HepG2 (cell line): ENCODE measurements around the gene HMGN1. TPM values are rescaled to one million over a fixed set of nuclear protein-coding genes. Genes with fewer than 3 reads are reported as not detected.

Experiments
- ATAC-seq: fragments of 200-7000 bp; cut with Tn5 transposase; 3 replicates; pipeline ENCODE4 v1.9.1; 2020; ENCODE audit warnings: mild to moderate bottlenecking, moderate library complexity
- BruUV-seq: library from RNA; stranded (reverse); fragments of 400-500 nt; replicated peaks from 2 replicates; lab custom pipeline; 2021; lab: Mats Ljungman, UMichigan
- CTCF ChIA-PET: fragments of 300-600 bp; formaldehyde crosslinking; extraction: SDS; loops from one replicate; lab custom pipeline; 2021; ENCODE audit warnings: low total read pairs, inconsistent platforms, low intra/inter-chr PET ratio; lab: Yijun Ruan, JAX
- POLR2A ChIA-PET: fragments of 350-600 bp; sonication (Branson Sonifier 250); formaldehyde crosslinking; loops from one replicate; lab custom pipeline; 2020; ENCODE audit warnings: antibody characterized with exemption, inconsistent platforms; lab: Yijun Ruan, JAX
- DNase-seq: peaks from one replicate; pipeline ENCODE4 v3.0.0-alpha.2; 2015; ENCODE audit warnings: low spot score
- FAIRE-seq: peaks from 3 replicates; lab custom pipeline; 2011; peaks lifted over from hg19 to GRCh38; lab: Jason Lieb, UNC
- H2AFZ ChIP-seq: one replicate; pipeline ENCODE4 v1.6.1; 2011; ENCODE audit warnings: low read length, inconsistent platforms
- H3K27ac ChIP-seq: fragments of 300-600 bp; 3 replicates; pipeline ENCODE4 v1.8.0; 2011; ENCODE audit warnings: mixed run types, mild to moderate bottlenecking, mixed read lengths, low read length, inconsistent platforms; ENCODE audit not compliant: insufficient read depth; ENCODE audit errors: extremely low read length
- H3K27me3 ChIP-seq, 2 experiments: fragments of 200-600 bp in 1 of 2; 2 replicates in 1 of 2; 3 replicates in 1 of 2; pipeline versions ENCODE4 v1.6.0 to v1.8.0; 2011; ENCODE audit warnings: low read length in 2 of 2, mild to moderate bottlenecking in 2 of 2, moderate library complexity in 2 of 2, inconsistent platforms in 1 of 2; ENCODE audit not compliant: insufficient read depth in 2 of 2, control insufficient read depth in 1 of 2
- H3K36me3 ChIP-seq, 2 experiments: fragments of 200-600 bp in 1 of 2; replicated peaks in 1 of 2; 2 replicates in 1 of 2; 3 replicates in 1 of 2; pipeline versions ENCODE4 v1.5.1 to v1.8.0; 2011; ENCODE audit warnings: low read length in 2 of 2, inconsistent platforms in 1 of 2; ENCODE audit not compliant: insufficient read depth in 2 of 2, control insufficient read depth in 1 of 2
- H3K4me1 ChIP-seq: 2 replicates; pipeline ENCODE4 v1.5.1; 2012; ENCODE audit warnings: low read length, inconsistent platforms; ENCODE audit not compliant: insufficient read depth
- H3K4me2 ChIP-seq: 2 replicates; pipeline ENCODE4 v1.6.0; 2011; ENCODE audit warnings: low read depth, low read length, inconsistent platforms
- H3K4me3 ChIP-seq, 3 experiments: fragments of 200-600 bp in 1 of 3; sonication (generic), shearing (Covaris generic) in 1 of 3; replicated peaks in 1 of 3; 2 replicates each; pipeline ENCODE4 v1.5.1; 2011 to 2016; ENCODE audit warnings: low read length in 3 of 3, inconsistent platforms in 2 of 3, low read depth in 2 of 3, mild to moderate bottlenecking in 2 of 3, control low read depth in 1 of 3, mixed read lengths in 1 of 3; ENCODE audit not compliant: insufficient read depth in 1 of 3
- H3K79me2 ChIP-seq: one replicate; pipeline ENCODE4 v1.6.1; 2011; ENCODE audit warnings: low read length, inconsistent platforms; ENCODE audit not compliant: insufficient read depth
- H3K9ac ChIP-seq: 2 replicates; pipeline ENCODE4 v1.6.0; 2011; ENCODE audit warnings: mild to moderate bottlenecking, low read depth, low read length, inconsistent platforms; ENCODE audit not compliant: insufficient read depth
- H3K9me3 ChIP-seq: 2 replicates; pipeline ENCODE4 v1.5.1; 2012; ENCODE audit warnings: mild to moderate bottlenecking, low read length
- H4K20me1 ChIP-seq: 2 replicates; pipeline ENCODE4 v1.6.0; 2011; ENCODE audit warnings: inconsistent platforms, mild to moderate bottlenecking, low read length, moderate library complexity; ENCODE audit not compliant: insufficient read depth
- HMG20A ChIP-seq: IDR thresholded peaks from 2 replicates; pipeline ENCODE4 v1.6.1; 2016; ENCODE audit warnings: borderline replicate concordance
- NR3C1 ChIP-seq: sonication (generic); formaldehyde crosslinking; IDR thresholded peaks from 2 replicates; pipeline ENCODE4 v1.4.0; 2020; ENCODE audit warnings: missing genetic modification reagents
- PAWR ChIP-seq: sonication (generic); formaldehyde crosslinking; IDR thresholded peaks from 2 replicates; pipeline ENCODE4 v1.4.0; 2020; ENCODE audit warnings: missing genetic modification reagents, mild to moderate bottlenecking, borderline replicate concordance
- PAX8 ChIP-seq: sonication (generic); formaldehyde crosslinking; IDR thresholded peaks from 2 replicates; pipeline ENCODE4 v1.8.0; 2022; ENCODE audit warnings: mild to moderate bottlenecking, missing genetic modification reagents, borderline replicate concordance
- TARDBP ChIP-seq: sonication (generic); formaldehyde crosslinking; IDR thresholded peaks from 2 replicates; pipeline ENCODE4 v1.8.0; 2022; ENCODE audit warnings: mild to moderate bottlenecking, missing genetic modification reagents
- TOPORS ChIP-seq: sonication (generic); formaldehyde crosslinking; IDR thresholded peaks from 2 replicates; pipeline ENCODE4 v1.8.0; 2023; ENCODE audit warnings: mild to moderate bottlenecking, missing genetic modification reagents
- ZFAT ChIP-seq: sonication (generic); formaldehyde crosslinking; conservative IDR thresholded peaks from 2 replicates; pipeline ENCODE4 v1.8.1; 2023; ENCODE audit warnings: missing genetic modification reagents, inconsistent platforms
- WGBS: methylation state at CpG from one replicate; pipeline ENCODE4 v1.1.6; 2017; ENCODE audit warnings: low lambda C conversion rate; 5-methylcytosine and 5-hydroxymethylcytosine counted together
- in situ Hi-C: cut with HindIII; loops from 2 replicates; pipeline ENCODE4 v1.10.0; 2017; ENCODE audit warnings: low pct_unique_long_range_greater_than_20kb; ENCODE audit not compliant: extremely low pct_ligation_motif_present
- intact Hi-C: fragments of 100-400 bp; cut with micrococcal nuclease; formaldehyde crosslinking; loops from one replicate; pipeline ENCODE4 v1.10.0; 2022; ENCODE audit not compliant: unreplicated experiment
- polyA plus RNA-seq, 8 experiments: library from polyadenylated mRNA; depleted of rRNA in 3 of 8; stranded (reverse) in 7 of 8; unstranded in 1 of 8; fragments of >200 nt; fragmentation: Illumina TruSeq in 4 of 8; extraction: Trizol in 4 of 8; gene quantifications; 2 replicates each; pipeline versions ENCODE4 v1.2.1 to v1.2.3, GENCODE V29; 2011 to 2016; ENCODE audit warnings: low read depth in 4 of 8, missing spikeins in 1 of 8, mixed read lengths in 1 of 8; ENCODE audit not compliant: insufficient read depth in 1 of 8
- total RNA-seq, 5 experiments: library from RNA; depleted of rRNA; stranded (reverse); fragments of >200 nt; fragmentation: Illumina TruSeq; extraction: Trizol; gene quantifications; 2 replicates each; pipeline ENCODE4 v1.2.3, GENCODE V29; 2016; ENCODE audit warnings: low read depth in 1 of 5
- TF ChIP-seq, protein P1 (sequence below): sonication (generic); formaldehyde crosslinking; IDR thresholded peaks from 2 replicates; pipeline ENCODE4 v1.8.0; 2022; ENCODE audit warnings: mild to moderate bottlenecking, missing genetic modification reagents, moderate library complexity
- TF ChIP-seq, protein P2 (sequence below): sonication (generic); formaldehyde crosslinking; IDR thresholded peaks from 2 replicates; pipeline ENCODE4 v1.4.0; 2020; ENCODE audit warnings: mild to moderate bottlenecking, missing genetic modification reagents
- TF ChIP-seq, protein P3 (sequence below): sonication (generic); formaldehyde crosslinking; conservative IDR thresholded peaks from 2 replicates; pipeline ENCODE4 v1.4.0; 2020; ENCODE audit warnings: missing genetic modification reagents
- TF ChIP-seq, protein P4 (sequence below): IDR thresholded peaks from 2 replicates; pipeline ENCODE4 v1.6.1; 2016; ENCODE audit warnings: mild to moderate bottlenecking
- TF ChIP-seq, protein P5 (sequence below): sonication (generic); formaldehyde crosslinking; IDR thresholded peaks from 2 replicates; pipeline ENCODE4 v1.5.1; 2020; ENCODE audit warnings: mild to moderate bottlenecking, missing genetic modification reagents
- TF ChIP-seq, protein P6 (sequence below): sonication (generic); formaldehyde crosslinking; IDR thresholded peaks from 2 replicates; pipeline ENCODE4 v1.8.1; 2023; ENCODE audit warnings: mild to moderate bottlenecking, moderate library complexity, missing genetic modification reagents

HMGN1 gene
- total and polyA plus RNA-seq, 2 of the 13 experiments (the other 11 are each of a cell fraction or from before 2014, with no cell fraction given), result 104 to 286 TPM

DNA sequence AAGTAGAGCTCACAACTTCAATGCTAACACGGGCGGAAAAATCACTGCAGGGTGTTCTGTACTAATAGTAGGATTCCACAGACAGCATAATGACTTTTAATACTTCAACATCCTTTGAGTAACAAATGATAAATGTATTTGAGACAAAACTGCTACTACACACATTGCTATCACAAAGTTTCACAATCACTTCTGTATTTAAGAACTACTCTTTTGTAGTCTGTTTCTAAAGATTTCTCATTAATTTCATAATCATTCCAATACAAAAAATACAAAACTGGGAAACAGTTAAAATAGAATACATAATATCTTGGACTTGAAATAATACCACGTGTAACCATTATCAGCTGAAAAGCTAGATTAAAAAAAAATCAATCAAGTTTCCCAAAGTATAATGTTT is 2.7 kb downstream of the HMGN1 start:
- Histone ChIP-seq H2AFZ (no peak overlapping the region), H4K20me1 (peaks cover 11% of the 10 kb centered on the region), H3K79me2 (peaks cover 41% of the 10 kb centered on the region), H3K9ac (peak overlapping the region; percentile 94; the same call in 1 of the 2 replicates), H3K4me1 (peaks cover 40% of the 10 kb centered on the region), H3K27ac (no peak overlapping the region), H3K27me3 (no peaks in the 10 kb centered on the region; a peak in 1 of 5 replicates), H3K36me3 (peaks cover 2 to 36% of the 10 kb centered on the region in 2 experiments; a peak in 4 of 5 replicates), H3K4me3 (peak overlapping the region in 2 of 3 experiments; percentile 98 to 99; a peak in 3 of 6 replicates), H3K4me2 (peak overlapping the region; percentile 86), H3K9me3 (no peaks in the 10 kb centered on the region)
- FAIRE-seq (no peak), ATAC-seq (no peak), DNase-seq (no peak)
- ChIA-PET POLR2A (interaction anchor here (4.1 kb wide), 1 partner anchor 32 kb away, joined by 38 read pairs; the partner anchor contains the start of gene BRWD1), CTCF (no interaction called here)
- in situ Hi-C loops (loop anchor here (5.0 to 10.0 kb wide), 2 partner anchors 41 to 99 kb away; partner anchors contain the start of gene LCA5L), intact Hi-C loops (no loop called here)
- BruUV-seq, result no TSS peak
- 56% methylated on average over 3 of the region's 3 CpGs for whole genome bisulfite sequencing
- TF ChIP-seq PAWR (no peak), TARDBP (no peak), HMG20A (CRISPR knock-in tag) (no peak), NR3C1 (CRISPR knock-in tag) (no peak), ZFAT (no peak), TOPORS (CRISPR knock-in tag) (no peak), PAX8 (CRISPR knock-in tag) (no peak)
- TF ChIP-seq, protein P1, sequence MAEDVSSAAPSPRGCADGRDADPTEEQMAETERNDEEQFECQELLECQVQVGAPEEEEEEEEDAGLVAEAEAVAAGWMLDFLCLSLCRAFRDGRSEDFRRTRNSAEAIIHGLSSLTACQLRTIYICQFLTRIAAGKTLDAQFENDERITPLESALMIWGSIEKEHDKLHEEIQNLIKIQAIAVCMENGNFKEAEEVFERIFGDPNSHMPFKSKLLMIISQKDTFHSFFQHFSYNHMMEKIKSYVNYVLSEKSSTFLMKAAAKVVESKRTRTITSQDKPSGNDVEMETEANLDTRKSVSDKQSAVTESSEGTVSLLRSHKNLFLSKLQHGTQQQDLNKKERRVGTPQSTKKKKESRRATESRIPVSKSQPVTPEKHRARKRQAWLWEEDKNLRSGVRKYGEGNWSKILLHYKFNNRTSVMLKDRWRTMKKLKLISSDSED (CRISPR knock-in tag), result no peak
- TF ChIP-seq, protein P2, sequence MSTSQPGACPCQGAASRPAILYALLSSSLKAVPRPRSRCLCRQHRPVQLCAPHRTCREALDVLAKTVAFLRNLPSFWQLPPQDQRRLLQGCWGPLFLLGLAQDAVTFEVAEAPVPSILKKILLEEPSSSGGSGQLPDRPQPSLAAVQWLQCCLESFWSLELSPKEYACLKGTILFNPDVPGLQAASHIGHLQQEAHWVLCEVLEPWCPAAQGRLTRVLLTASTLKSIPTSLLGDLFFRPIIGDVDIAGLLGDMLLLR, result no peak
- TF ChIP-seq, protein P3, sequence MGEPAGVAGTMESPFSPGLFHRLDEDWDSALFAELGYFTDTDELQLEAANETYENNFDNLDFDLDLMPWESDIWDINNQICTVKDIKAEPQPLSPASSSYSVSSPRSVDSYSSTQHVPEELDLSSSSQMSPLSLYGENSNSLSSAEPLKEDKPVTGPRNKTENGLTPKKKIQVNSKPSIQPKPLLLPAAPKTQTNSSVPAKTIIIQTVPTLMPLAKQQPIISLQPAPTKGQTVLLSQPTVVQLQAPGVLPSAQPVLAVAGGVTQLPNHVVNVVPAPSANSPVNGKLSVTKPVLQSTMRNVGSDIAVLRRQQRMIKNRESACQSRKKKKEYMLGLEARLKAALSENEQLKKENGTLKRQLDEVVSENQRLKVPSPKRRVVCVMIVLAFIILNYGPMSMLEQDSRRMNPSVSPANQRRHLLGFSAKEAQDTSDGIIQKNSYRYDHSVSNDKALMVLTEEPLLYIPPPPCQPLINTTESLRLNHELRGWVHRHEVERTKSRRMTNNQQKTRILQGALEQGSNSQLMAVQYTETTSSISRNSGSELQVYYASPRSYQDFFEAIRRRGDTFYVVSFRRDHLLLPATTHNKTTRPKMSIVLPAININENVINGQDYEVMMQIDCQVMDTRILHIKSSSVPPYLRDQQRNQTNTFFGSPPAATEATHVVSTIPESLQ (CRISPR knock-in tag), result no peak
- TF ChIP-seq, protein P4, sequence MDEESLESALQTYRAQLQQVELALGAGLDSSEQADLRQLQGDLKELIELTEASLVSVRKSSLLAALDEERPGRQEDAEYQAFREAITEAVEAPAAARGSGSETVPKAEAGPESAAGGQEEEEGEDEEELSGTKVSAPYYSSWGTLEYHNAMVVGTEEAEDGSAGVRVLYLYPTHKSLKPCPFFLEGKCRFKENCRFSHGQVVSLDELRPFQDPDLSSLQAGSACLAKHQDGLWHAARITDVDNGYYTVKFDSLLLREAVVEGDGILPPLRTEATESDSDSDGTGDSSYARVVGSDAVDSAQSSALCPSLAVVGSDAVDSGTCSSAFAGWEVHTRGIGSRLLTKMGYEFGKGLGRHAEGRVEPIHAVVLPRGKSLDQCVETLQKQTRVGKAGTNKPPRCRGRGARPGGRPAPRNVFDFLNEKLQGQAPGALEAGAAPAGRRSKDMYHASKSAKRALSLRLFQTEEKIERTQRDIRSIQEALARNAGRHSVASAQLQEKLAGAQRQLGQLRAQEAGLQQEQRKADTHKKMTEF (CRISPR knock-in tag), result no peak
- TF ChIP-seq, protein P5, sequence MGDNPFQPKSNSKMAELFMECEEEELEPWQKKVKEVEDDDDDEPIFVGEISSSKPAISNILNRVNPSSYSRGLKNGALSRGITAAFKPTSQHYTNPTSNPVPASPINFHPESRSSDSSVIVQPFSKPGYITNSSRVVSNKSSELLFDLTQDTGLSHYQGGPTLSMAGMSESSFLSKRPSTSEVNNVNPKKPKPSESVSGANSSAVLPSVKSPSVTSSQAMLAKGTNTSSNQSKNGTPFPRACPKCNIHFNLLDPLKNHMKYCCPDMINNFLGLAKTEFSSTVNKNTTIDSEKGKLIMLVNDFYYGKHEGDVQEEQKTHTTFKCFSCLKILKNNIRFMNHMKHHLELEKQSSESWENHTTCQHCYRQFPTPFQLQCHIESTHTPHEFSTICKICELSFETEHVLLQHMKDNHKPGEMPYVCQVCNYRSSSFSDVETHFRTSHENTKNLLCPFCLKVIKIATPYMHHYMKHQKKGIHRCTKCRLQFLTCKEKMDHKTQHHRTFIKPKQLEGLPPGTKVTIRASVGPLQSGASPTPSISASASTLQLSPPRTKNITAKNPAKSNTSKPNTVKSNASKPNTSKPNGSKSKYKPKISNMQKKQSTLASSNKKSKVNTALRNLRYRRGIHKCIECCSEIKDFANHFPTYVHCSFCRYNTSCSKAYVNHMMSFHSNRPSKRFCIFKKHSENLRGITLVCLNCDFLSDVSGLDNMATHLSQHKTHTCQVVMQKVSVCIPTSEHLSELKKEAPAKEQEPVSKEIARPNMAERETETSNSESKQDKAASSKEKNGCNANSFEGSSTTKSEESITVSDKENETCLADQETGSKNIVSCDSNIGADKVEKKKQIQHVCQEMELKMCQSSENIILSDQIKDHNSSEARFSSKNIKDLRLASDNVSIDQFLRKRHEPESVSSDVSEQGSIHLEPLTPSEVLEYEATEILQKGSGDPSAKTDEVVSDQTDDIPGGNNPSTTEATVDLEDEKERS (CRISPR knock-in tag), result no peak
- TF ChIP-seq, protein P6, sequence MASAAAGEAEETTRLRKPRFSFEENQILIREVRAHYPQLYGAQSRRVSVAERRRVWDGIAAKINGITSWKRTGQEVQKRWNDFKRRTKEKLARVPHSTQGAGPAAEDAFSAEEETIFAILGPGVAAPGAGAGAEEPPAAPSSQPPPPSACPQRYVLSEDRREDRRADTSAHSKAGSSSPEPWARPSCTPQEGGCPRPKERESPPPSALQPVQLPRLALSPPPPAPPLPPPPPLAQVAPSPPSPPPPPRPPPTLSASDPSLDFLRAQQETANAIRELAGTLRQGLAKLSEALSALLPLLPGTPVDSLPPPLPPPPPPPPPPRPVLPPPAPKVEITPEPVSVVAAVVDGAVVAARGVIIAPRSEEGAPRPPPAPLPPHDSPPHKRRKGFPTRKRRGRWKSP, result no peak
